Posterior vena cava (tissue), 2 donors: ENCODE data around the gene REXO4. TPM values are rescaled to one million over a fixed set of nuclear protein-coding genes. Genes with fewer than 3 reads are reported as not detected.
"Not testable (repeated sequence)": the region's sequence is repeated elsewhere in the genome, so short reads cannot be mapped to it uniquely, and the experiment has no call there.

Source experiments
- DNase-seq: peaks from one replicate; pipeline ENCODE4 v3.0.0-alpha.2; 2020; ENCODE audit warnings: low spot score
- intact Hi-C, 2 donors: fragments of 100-400 bp; cut with DNase I; formaldehyde crosslinking; loops; one replicate each; pipeline versions ENCODE4 v1.14.1 to v1.14.2; 2022 to 2023
- total RNA-seq, 2 donors: library from RNA; stranded (reverse); fragmentation: NEBNext Ultra II Directional; extraction: Animal tissue kit (Norgen Biotek cat#: 25700); gene quantifications; one replicate each; pipeline ENCODE4 v1.2.1, GENCODE V29; 2021
- donor health status: DM: yes; HTN: yes; CAD: no.
- donor health status: DM: yes; HTN: yes; CAD: no.

REXO4 gene
- total RNA-seq, 2 donors from 2014 or later, result 10.4 to 11.1 TPM

- DNase-seq, result no peak
- intact Hi-C loops, result no loop called here
Measured at GRCh38 chr9:133453651-133454050, 35.8 kb upstream of the REXO4 start.

- intact Hi-C loops, result loop anchor here in 1 of 2 donors (1.0 kb wide), 1 partner anchor 34 kb away; the partner anchor contains the start of gene REXO4
- no peak for DNase-seq
Measured at GRCh38 chr9:133452562-133452961, 34.8 kb upstream of the REXO4 start.

GRCh38 chr9:133451865-133452264 lies 34.1 kb upstream of the REXO4 start:
- not testable (repeated sequence) for DNase-seq
- intact Hi-C loops, result loop anchor here in 1 of 2 donors (1.0 kb wide), 1 partner anchor 34 kb away; the partner anchor contains the start of gene REXO4

GRCh38 chr9:133449760-133450159 lies 31.9 kb upstream of the REXO4 start:
- DNase-seq, result no peak
- intact Hi-C loops, result no loop called here

- no peak for DNase-seq
- intact Hi-C loops, result no loop called here
Measured at GRCh38 chr9:133448487-133448972, 30.7 kb upstream of the REXO4 start.

GRCh38 chr9:133445293-133445969 lies 27.6 kb upstream of the REXO4 start:
- DNase-seq, result no peak

GRCh38 chr9:133443982-133444381 lies 26.2 kb upstream of the REXO4 start:
- DNase-seq, result no peak
- intact Hi-C loops, result no loop called here

More at GRCh38 chr9:133445293-133445969, 27.6 kb upstream of the REXO4 start:
- intact Hi-C loops, result no loop called here

- intact Hi-C loops, result no loop called here
- no peak for DNase-seq
Measured at GRCh38 chr9:133443248-133443647, 25.4 kb upstream of the REXO4 start.

- intact Hi-C loops, result no loop called here
- DNase-seq, result no peak
Measured at GRCh38 chr9:133441571-133441970, 23.8 kb upstream of the REXO4 start.

GRCh38 chr9:133440874-133441273 lies 23.1 kb upstream of the REXO4 start:
- DNase-seq, result no peak
- intact Hi-C loops, result no loop called here

GRCh38 chr9:133439337-133439736 lies 21.5 kb upstream of the REXO4 start:
- DNase-seq, result no peak
- intact Hi-C loops, result no loop called here

GRCh38 chr9:133437753-133438531 lies 20.1 kb upstream of the REXO4 start:
- DNase-seq, result no peak
- intact Hi-C loops, result no loop called here

GRCh38 chr9:133436681-133437080 lies 18.9 kb upstream of the REXO4 start:
- DNase-seq, result no peak
- intact Hi-C loops, result loop anchor here in 1 of 2 donors (1.0 kb wide), 1 partner anchor 44 kb away; no protein-coding TSS in a partner anchor

GRCh38 chr9:133433351-133433843 lies 15.6 kb upstream of the REXO4 start:
- intact Hi-C loops, result no loop called here
- no peak for DNase-seq

- no peak for DNase-seq
- intact Hi-C loops, result no loop called here
Measured at GRCh38 chr9:133430244-133430643, 12.4 kb upstream of the REXO4 start.

- intact Hi-C loops, result no loop called here
- DNase-seq, result no peak
Measured at GRCh38 chr9:133429641-133430161, 11.9 kb upstream of the REXO4 start.

GRCh38 chr9:133429214-133429613 lies 11.4 kb upstream of the REXO4 start:
- DNase-seq, result no peak
- intact Hi-C loops, result no loop called here

- intact Hi-C loops, result no loop called here
- no peak for DNase-seq
Measured at GRCh38 chr9:133428617-133429101, 10.8 kb upstream of the REXO4 start.

- DNase-seq, result no peak
- intact Hi-C loops, result no loop called here
Measured at GRCh38 chr9:133427658-133428348, 10.0 kb upstream of the REXO4 start.
